Neural cell (in vitro differentiated cells): Measurements from ENCODE around the gene RYR1. TPM values are rescaled to one million over a fixed set of nuclear protein-coding genes. Genes with fewer than 3 reads are reported as not detected.
A peak's percentile ranks its signal among the peaks of the same experiment; 100 is the strongest.
"Not testable (repeated sequence)": the region's sequence is repeated elsewhere in the genome, so short reads cannot be mapped to it uniquely, and the experiment has no call there.

Experiments used
- H2AFZ ChIP-seq: fragments of 200-600, 300-800 bp; sonication (generic), shearing (Covaris generic); 2 replicates; pipeline ENCODE4 v1.6.0; 2014; ENCODE audit warnings: low read depth, mild to moderate bottlenecking, antibody characterized with exemption, low read length, moderate library complexity
- H3F3A ChIP-seq: fragments of 200-600 bp; shearing (Covaris generic); 2 replicates; pipeline ENCODE4 v1.6.1; 2016; ENCODE audit warnings: mild to moderate bottlenecking, moderate library complexity, mixed read lengths, antibody characterized with exemption, low read length; ENCODE audit not compliant: insufficient read depth, poor library complexity, severe bottlenecking
- H3K27ac ChIP-seq: fragments of 200-600, 300-800 bp; sonication (generic), shearing (Covaris generic); 2 replicates; pipeline ENCODE4 v1.5.1; 2014; ENCODE audit warnings: mild to moderate bottlenecking, low read length, moderate library complexity
- H3K27me3 ChIP-seq: fragments of 300-800, 200-600 bp; sonication (generic), shearing (Covaris generic); 2 replicates; pipeline ENCODE4 v1.6.0; 2014; ENCODE audit warnings: mild to moderate bottlenecking, low read depth, low read length, moderate library complexity; ENCODE audit not compliant: insufficient read depth
- H3K36me3 ChIP-seq: fragments of 300-800, 200-600 bp; sonication (generic), shearing (Covaris generic); 2 replicates; pipeline ENCODE4 v1.5.1; 2014; ENCODE audit warnings: mild to moderate bottlenecking, antibody characterized with exemption, low read length, moderate library complexity; ENCODE audit not compliant: insufficient read depth
- H3K4me2 ChIP-seq: fragments of 300-800, 200-600 bp; sonication (generic), shearing (Covaris generic); 2 replicates; pipeline ENCODE4 v1.6.0; 2014; ENCODE audit warnings: mild to moderate bottlenecking, low read length
- H3K4me3 ChIP-seq: fragments of 300-800, 200-600 bp; sonication (generic), shearing (Covaris generic); 2 replicates; pipeline ENCODE4 v1.5.1; 2014; ENCODE audit warnings: mild to moderate bottlenecking, low read length, moderate library complexity
- H3K79me2 ChIP-seq: fragments of 200-600 bp; shearing (Covaris generic); replicated peaks from 2 replicates; pipeline ENCODE4 v1.6.0; 2014; ENCODE audit warnings: mild to moderate bottlenecking, low read length, moderate library complexity; ENCODE audit not compliant: insufficient read depth
- H3K9ac ChIP-seq: fragments of 300-800, 200-600 bp; sonication (generic), shearing (Covaris generic); 2 replicates; pipeline ENCODE4 v1.6.1; 2016; ENCODE audit warnings: mild to moderate bottlenecking, low read length, mixed read lengths
- H3K9me2 ChIP-seq: fragments of 200-600 bp; shearing (Covaris generic); 2 replicates; pipeline ENCODE4 v1.6.1; 2016; ENCODE audit warnings: mild to moderate bottlenecking, low read length, mixed read lengths; ENCODE audit not compliant: insufficient read depth
- H3K9me3 ChIP-seq: fragments of 200-600, 300-800 bp; sonication (generic), shearing (Covaris generic); 2 replicates; pipeline ENCODE4 v1.6.1; 2016; ENCODE audit warnings: mild to moderate bottlenecking, mixed run types, low read length, moderate library complexity, mixed read lengths
- H4K20me1 ChIP-seq: fragments of 200-600 bp; shearing (Covaris generic); 2 replicates; pipeline ENCODE4 v1.6.1; 2016; ENCODE audit warnings: mild to moderate bottlenecking, mixed run types; ENCODE audit not compliant: insufficient read depth
- CTCF ChIP-seq: fragments of 450-650 bp; IDR thresholded peaks from 2 replicates; pipeline ENCODE4 v1.5.1; 2014; ENCODE audit warnings: antibody characterized with exemption, mild to moderate bottlenecking, moderate library complexity; ENCODE audit not compliant: poor library complexity, severe bottlenecking
- MXI1 ChIP-seq: fragments of 450-650 bp; conservative IDR thresholded peaks from 2 replicates; pipeline ENCODE4 v1.6.1; 2014; ENCODE audit warnings: antibody characterized with exemption, mild to moderate bottlenecking; ENCODE audit not compliant: poor library complexity, severe bottlenecking
- RAD21 ChIP-seq: fragments of 450-650 bp; conservative IDR thresholded peaks from 2 replicates; pipeline ENCODE4 v1.6.1; 2014; ENCODE audit warnings: antibody characterized with exemption, mild to moderate bottlenecking, moderate library complexity
- SMC3 ChIP-seq: fragments of 450-650 bp; conservative IDR thresholded peaks from 2 replicates; pipeline ENCODE4 v1.6.1; 2014; ENCODE audit warnings: antibody characterized with exemption, mild to moderate bottlenecking, moderate library complexity; ENCODE audit not compliant: poor library complexity
- TAF1 ChIP-seq: IDR thresholded peaks from 2 replicates; pipeline ENCODE4 v1.6.1; 2012; ENCODE audit warnings: low read depth
- polyA plus RNA-seq: library from polyadenylated mRNA; depleted of rRNA; stranded (reverse); fragments of >200 nt; gene quantifications from 2 replicates; pipeline ENCODE4 v1.2.3, GENCODE V29; 2014

The RYR1 gene
- polyA plus RNA-seq, 1 donor from 2014 or later: 0.69 TPM

- H4K20me1 ChIP-seq, H3K4me3 ChIP-seq, H3F3A ChIP-seq, H3K27ac ChIP-seq, H3K36me3 ChIP-seq, H2AFZ ChIP-seq, H3K9ac ChIP-seq, H3K9me2 ChIP-seq, H3K9me3 ChIP-seq, H3K79me2 ChIP-seq, H3K27me3 ChIP-seq, H3K4me2 ChIP-seq: not testable (repeated sequence)
These were observed 198.5 kb downstream of the RYR1 start for GRCh38 chr19:38631811-38632475.

GRCh38 chr19:38632476-38633213, 199.2 kb downstream of the RYR1 start:
- H3F3A ChIP-seq: no peaks in the 10 kb centered on the region
- no peak overlapping the region for H3K4me2 ChIP-seq
- H3K9ac ChIP-seq: no peak overlapping the region
- no peaks in the 10 kb centered on the region for H3K79me2 ChIP-seq
- H3K27ac ChIP-seq: no peak overlapping the region
- H2AFZ ChIP-seq: no peak overlapping the region
- no peaks in the 10 kb centered on the region for H3K9me2 ChIP-seq
- TF ChIP-seq MXI1: no peak
- no peaks in the 10 kb centered on the region for H4K20me1 ChIP-seq
- H3K4me3 ChIP-seq: no peak overlapping the region
- no peaks in the 10 kb centered on the region for H3K36me3 ChIP-seq
- no peaks in the 10 kb centered on the region for H3K9me3 ChIP-seq
- H3K27me3 ChIP-seq: no peaks in the 10 kb centered on the region

GRCh38 chr19:38634757-38635482, 201.4 kb downstream of the RYR1 start:
- no peaks in the 10 kb centered on the region for H3K27me3 ChIP-seq
- no peaks in the 10 kb centered on the region for H3F3A ChIP-seq
- no peaks in the 10 kb centered on the region for H3K9me3 ChIP-seq
- no peaks in the 10 kb centered on the region for H3K79me2 ChIP-seq
- no peak overlapping the region for H3K4me2 ChIP-seq
- no peak overlapping the region for H3K27ac ChIP-seq
- H4K20me1 ChIP-seq: no peaks in the 10 kb centered on the region
- TF ChIP-seq TAF1 (no peak), CTCF (peak; percentile 90), SMC3 (peak; percentile 95), RAD21 (peak; percentile 75)
- no peaks in the 10 kb centered on the region for H3K9me2 ChIP-seq
- no peaks in the 10 kb centered on the region for H3K36me3 ChIP-seq
- H2AFZ ChIP-seq: no peak overlapping the region
- no peak overlapping the region for H3K4me3 ChIP-seq
- H3K9ac ChIP-seq: no peak overlapping the region
